ENCODE data around the gene PPP6R1.

Gene PPP6R1

DNA sequence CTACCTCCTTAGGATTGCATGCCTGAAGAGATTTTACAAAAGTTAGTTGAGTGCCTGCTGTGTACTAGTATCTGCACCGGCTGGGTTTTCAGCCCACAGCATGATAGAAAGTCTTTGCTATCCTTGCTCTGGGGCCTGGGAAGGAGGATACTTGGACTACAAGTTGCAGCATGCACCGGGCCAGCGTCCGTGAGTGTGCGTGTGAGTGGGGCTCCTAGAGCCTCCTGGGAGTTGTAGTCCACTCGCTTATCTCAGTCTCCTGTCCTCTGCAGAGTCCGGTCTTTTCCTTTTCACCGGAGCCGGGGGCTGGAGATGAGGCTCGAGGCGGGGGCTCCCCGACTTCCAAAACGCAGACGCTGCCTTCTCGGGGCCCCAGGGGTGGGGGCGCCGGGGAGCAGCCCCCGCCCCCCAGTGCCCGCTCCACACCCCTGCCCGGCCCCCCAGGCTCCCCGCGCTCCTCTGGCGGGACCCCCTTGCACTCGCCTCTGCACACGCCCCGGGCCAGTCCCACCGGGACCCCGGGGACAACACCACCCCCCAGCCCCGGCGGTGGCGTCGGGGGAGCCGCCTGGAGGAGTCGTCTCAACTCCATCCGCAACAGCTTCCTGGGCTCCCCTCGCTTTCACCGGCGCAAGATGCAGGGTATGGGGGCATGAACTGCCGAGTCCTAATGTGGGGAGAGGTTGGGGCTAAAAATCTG lies 45.6 kb upstream of the PPP6R1 start:
- DNase-seq (ENCODE audit: low read depth) = no peak
- TF ChIP-seq, protein P1, sequence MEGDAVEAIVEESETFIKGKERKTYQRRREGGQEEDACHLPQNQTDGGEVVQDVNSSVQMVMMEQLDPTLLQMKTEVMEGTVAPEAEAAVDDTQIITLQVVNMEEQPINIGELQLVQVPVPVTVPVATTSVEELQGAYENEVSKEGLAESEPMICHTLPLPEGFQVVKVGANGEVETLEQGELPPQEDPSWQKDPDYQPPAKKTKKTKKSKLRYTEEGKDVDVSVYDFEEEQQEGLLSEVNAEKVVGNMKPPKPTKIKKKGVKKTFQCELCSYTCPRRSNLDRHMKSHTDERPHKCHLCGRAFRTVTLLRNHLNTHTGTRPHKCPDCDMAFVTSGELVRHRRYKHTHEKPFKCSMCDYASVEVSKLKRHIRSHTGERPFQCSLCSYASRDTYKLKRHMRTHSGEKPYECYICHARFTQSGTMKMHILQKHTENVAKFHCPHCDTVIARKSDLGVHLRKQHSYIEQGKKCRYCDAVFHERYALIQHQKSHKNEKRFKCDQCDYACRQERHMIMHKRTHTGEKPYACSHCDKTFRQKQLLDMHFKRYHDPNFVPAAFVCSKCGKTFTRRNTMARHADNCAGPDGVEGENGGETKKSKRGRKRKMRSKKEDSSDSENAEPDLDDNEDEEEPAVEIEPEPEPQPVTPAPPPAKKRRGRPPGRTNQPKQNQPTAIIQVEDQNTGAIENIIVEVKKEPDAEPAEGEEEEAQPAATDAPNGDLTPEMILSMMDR (IDR thresholded peaks at IDR 0.05; ENCODE audit: control insufficient read depth, insufficient read depth, low read depth, low read length, missing control alignments) = no peak
- no peak overlapping the region for H3K4me3 ChIP-seq (ENCODE audit: control insufficient read depth, low read depth, low read length)

DNA sequence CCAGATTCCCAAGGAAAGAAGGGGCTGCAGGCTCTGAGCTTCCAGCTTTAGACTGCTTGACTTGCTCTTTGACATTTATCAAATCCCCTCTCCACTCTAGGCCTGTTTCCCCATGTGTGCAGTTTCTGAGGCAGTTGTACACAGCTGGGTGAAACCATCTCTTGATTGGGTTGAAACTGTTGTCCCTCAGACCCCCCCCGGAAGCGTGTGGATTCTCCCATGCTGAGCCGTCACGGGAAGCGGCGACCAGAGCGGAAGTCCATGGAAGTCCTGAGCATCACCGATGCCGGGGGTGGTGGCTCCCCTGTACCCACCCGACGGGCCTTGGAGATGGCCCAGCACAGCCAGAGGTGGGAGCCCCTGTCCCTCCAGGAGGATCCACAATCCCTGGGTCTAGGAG lies 44.7 kb upstream of the PPP6R1 start:
- TF ChIP-seq, protein P1 (IDR thresholded peaks at IDR 0.05; ENCODE audit: control insufficient read depth, insufficient read depth, low read depth, low read length, missing control alignments) = no peak
- no peak for DNase-seq (ENCODE audit: low read depth)
- H3K4me3 ChIP-seq (ENCODE audit: control insufficient read depth, low read depth, low read length) = no peak overlapping the region

DNA sequence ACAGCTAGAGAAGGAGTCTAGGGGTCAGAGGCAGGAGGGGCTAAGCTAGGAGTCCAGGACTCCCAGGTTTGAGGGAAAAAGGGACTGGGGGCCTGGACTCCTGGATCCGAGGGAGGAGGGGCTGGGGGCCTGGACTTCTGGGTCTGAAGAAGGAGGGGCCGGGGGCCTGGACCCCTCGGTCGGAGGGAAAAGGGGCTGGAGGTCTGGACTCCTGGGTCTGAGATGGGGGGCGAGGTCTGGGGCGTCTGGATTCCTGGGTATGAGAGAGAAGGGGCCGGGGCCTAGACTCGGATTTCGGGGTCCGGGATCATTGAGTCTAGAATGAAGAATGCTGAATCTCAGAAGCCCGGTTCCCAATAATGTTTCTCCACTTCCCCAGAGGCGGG lies 43.5 kb upstream of the PPP6R1 start:
- peak overlapping the region; percentile 43 for H3K4me3 ChIP-seq (ENCODE audit: control insufficient read depth, low read depth, low read length)
- no peak for DNase-seq (ENCODE audit: low read depth)
- TF ChIP-seq, protein P1 (IDR thresholded peaks at IDR 0.05; ENCODE audit: control insufficient read depth, insufficient read depth, low read depth, low read length, missing control alignments) = no peak

DNA sequence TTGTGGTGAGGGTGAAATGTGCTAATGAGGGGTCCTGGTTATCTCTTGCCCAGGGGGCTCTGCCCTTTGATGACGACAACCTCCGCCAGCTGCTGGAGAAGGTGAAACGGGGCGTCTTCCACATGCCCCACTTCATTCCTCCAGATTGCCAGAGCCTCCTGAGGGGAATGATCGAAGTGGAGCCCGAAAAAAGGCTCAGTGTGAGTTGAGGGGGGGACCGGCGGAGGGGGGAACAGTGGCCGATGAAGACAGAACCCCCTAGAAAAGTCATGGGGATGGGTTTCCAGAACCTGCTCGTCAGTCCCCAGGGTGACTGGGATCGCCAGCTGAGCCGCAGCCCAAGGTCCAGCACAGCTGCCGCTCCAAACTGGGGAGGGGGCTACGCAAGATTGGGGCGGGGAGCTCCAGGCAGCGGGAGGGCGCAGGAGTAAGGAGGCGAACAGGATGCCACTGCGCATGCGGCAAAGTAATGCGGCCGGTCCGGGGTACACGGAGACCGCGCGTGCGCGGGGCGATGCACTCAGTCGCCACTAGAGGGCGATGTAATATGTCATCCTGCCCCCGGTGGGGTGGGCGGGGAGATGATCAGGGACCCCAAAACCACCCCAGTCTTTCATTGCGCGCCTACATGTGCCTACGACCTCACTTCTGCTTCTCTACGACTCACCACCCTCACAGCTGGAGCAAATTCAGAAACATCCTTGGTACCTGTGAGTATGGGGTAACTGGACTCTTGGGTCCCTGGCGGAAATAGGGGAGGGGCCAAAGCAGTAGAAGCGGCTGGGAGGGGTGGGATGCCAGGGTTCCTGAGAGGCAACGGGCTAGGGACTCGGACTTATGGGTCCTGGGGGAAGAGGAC lies 42.9 kb upstream of the PPP6R1 start:
- no peak for DNase-seq (ENCODE audit: low read depth)
- peak overlapping the region; percentile 43 for H3K4me3 ChIP-seq (ENCODE audit: control insufficient read depth, low read depth, low read length)
- TF ChIP-seq, protein P1 (IDR thresholded peaks at IDR 0.05; ENCODE audit: control insufficient read depth, insufficient read depth, low read depth, low read length, missing control alignments) = peak; percentile 86

DNA sequence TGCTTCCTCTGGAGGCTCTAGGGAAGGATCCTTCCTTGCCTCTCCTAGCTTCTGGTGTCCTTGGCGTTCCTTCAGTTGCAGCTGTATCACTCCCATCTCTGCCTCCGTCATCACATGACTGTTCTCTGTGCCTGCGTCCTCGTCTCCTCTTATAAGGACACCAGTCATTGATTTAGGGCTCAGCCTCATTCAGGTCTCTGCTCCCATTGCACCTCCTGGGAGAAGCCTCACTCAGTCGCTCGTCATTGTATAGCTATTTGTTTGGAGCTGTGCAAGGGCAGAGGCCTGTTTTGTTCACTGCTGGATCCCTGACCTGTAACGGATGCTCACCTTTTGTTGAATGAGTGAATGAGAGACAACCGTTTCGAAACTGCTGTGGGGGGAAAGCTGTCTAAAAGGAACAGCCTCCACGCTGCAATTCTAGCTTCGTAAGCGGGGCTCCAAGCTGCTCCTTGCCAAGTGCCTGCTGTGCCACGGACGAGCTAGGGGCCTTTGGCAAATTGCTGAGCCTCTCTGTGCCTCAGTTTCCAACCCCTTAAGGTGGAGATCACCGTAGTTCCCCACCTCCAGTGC lies 42.2 kb upstream of the PPP6R1 start:
- TF ChIP-seq, protein P1 (IDR thresholded peaks at IDR 0.05; ENCODE audit: control insufficient read depth, insufficient read depth, low read depth, low read length, missing control alignments) = no peak
- H3K4me3 ChIP-seq (ENCODE audit: control insufficient read depth, low read depth, low read length) = no peak overlapping the region
- DNase-seq (ENCODE audit: low read depth) = no peak

DNA sequence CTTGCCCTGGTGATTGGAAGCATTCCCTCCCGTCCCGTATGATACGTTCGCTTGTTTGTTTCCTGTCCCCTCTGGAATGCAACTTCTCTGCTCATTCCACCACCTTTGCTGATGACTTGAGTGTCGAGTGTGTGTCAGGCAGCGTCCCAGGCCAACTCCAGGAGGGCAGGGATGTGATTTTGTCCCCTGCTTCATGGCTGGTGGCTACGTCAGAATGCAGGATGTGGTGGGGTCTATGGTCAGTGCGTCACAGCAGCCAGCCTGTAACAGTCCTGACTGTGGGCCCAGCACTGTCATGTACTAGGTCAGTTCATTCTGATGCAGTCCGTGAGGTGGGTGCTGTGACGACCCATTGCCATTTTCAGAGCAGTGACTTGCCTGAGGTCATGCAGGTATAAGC lies 41.2 kb upstream of the PPP6R1 start:
- no peak overlapping the region for H3K4me3 ChIP-seq (ENCODE audit: control insufficient read depth, low read depth, low read length)
- no peak for DNase-seq (ENCODE audit: low read depth)
- TF ChIP-seq, protein P1 (IDR thresholded peaks at IDR 0.05; ENCODE audit: control insufficient read depth, insufficient read depth, low read depth, low read length, missing control alignments) = no peak

Measured in AG09309 (cell line).